ENCODE measurements around the gene UGT1A9. TPM values are rescaled to one million over a fixed set of nuclear protein-coding genes. Genes with fewer than 3 reads are reported as not detected.
"Not testable (repeated sequence)": the region's sequence is repeated elsewhere in the genome, so short reads cannot be mapped to it uniquely, and the experiment has no call there.

UGT1A9 gene
- total and polyA plus RNA-seq, 2 of the 4 experiments (the other 2 are of a cell fraction), result not detected

DNA sequence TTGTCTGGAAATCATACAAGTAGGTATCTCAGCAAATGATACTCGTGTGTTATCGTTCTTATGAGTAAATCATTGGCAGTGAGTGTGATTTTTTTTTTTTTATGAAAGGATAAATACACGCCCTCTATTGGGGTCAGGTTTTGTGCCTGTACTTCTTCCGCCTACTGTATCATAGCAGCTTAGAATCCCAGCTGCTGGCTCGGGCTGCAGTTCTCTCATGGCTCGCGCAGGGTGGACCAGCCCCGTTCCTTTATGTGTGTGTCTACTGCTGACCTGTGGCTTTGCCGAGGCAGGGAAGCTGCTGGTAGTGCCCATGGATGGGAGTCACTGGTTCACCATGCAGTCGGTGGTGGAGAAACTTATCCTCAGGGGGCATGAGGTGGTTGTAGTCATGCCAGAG, 35.4 kb upstream of the UGT1A9 start, which contains the start of gene UGT1A10:
UGT1A10 (plus strand) TSS at position 143 of the 400 bp plus-strand sequence; CDS start at position 218, 75 bp downstream.
- H3K27me3 ChIP-seq (ENCODE audit: control insufficient read depth, insufficient read depth, low read length); H3K4me2 ChIP-seq (ENCODE audit: low read depth, low read length); H3K27ac ChIP-seq (ENCODE audit: insufficient read depth, low read length); H3K56ac ChIP-seq (ENCODE audit: extremely low read depth, insufficient read depth, low read length); intact Hi-C loops (cut with micrococcal nuclease); H2BK20ac ChIP-seq (ENCODE audit: low read depth, low read length); H3K4me3 ChIP-seq (ENCODE audit: insufficient read depth, low read depth, low read length); dilution Hi-C loops (cut with HindIII; ENCODE audit: low sequenced_read_pairs, unreplicated experiment); H2AFZ ChIP-seq (replicated peaks; ENCODE audit: low read length, poor library complexity); BruUV-seq (replicated peaks); H3K79me1 ChIP-seq (ENCODE audit: low read depth in 1 of 2, low read length in 2 of 2); H3K9me1 ChIP-seq (ENCODE audit: insufficient read depth, low read length); H4K20me1 ChIP-seq (ENCODE audit: insufficient read depth, low read length); H2BK15ac ChIP-seq (ENCODE audit: low read depth, low read length); H3K23ac ChIP-seq (ENCODE audit: low read depth, low read length); H4K91ac ChIP-seq (ENCODE audit: insufficient read depth, low read depth, low read length); CTCF ChIA-PET; ATAC-seq (ENCODE audit: low read depth); H3K18ac ChIP-seq (ENCODE audit: low read depth, low read length); H4K8ac ChIP-seq (ENCODE audit: low read depth in 2 of 2, low read length in 2 of 2); H2BK120ac ChIP-seq (ENCODE audit: low read depth, low read length); H2AK5ac ChIP-seq (ENCODE audit: low read depth, low read length); H4K5ac ChIP-seq (ENCODE audit: low read depth, low read length); H2BK5ac ChIP-seq (ENCODE audit: low read depth, low read length, poor library complexity, severe bottlenecking); H3K9me3 ChIP-seq (ENCODE audit: control insufficient read depth, insufficient read depth, low read length); H3K36me3 ChIP-seq (ENCODE audit: control insufficient read depth, insufficient read depth, low read length); H2AK9ac ChIP-seq (replicated peaks; ENCODE audit: low read depth, low read length, poor library complexity); H3K14ac ChIP-seq (replicated peaks; ENCODE audit: low read depth, low read length); H3K4me1 ChIP-seq (ENCODE audit: control insufficient read depth, insufficient read depth, low read length); DNase-seq; H3K4ac ChIP-seq (ENCODE audit: low read depth, low read length); POLR2A ChIA-PET (ENCODE audit: unreplicated experiment); H3K9ac ChIP-seq (ENCODE audit: low read depth, low read length); in situ Hi-C loops (cut with MboI; ENCODE audit: low sequenced_read_pairs): not testable (repeated sequence)
- WGBS, 2 experiments (ENCODE audit: extremely low coverage in 2 of 2, insufficient read length in 1 of 2), result 83% methylated on average over 6 of the region's 10 CpGs; no CpG with 5 or more reads in 1 of the 2 experiments
